ENCODE results near the gene PANX3. TPM values are rescaled to one million over a fixed set of nuclear protein-coding genes. Genes with fewer than 3 reads are reported as not detected.
A peak's percentile ranks its signal among the peaks of the same experiment; 100 is the strongest.

PANX3 gene
- total and polyA plus RNA-seq, 2 of the 4 experiments (the other 2 are of a cell fraction) = not detected

GRCh38 chr11:124635932-124636331 lies 24.7 kb downstream of the PANX3 start:
- H3K9me3 ChIP-seq (ENCODE audit: control insufficient read depth, insufficient read depth, low read length) = no peaks in the 10 kb centered on the region
- H3K4me1 ChIP-seq (ENCODE audit: control insufficient read depth, insufficient read depth, low read length) = no peaks in the 10 kb centered on the region
- ChIA-PET POLR2A (ENCODE audit: unreplicated experiment) (no interaction called here), CTCF (no interaction called here)
- no peaks in the 10 kb centered on the region for H3K9me1 ChIP-seq (ENCODE audit: insufficient read depth, low read length)
- TF ChIP-seq USF2 (IDR thresholded peaks at IDR 0.05; ENCODE audit: low read depth, low read length) (no peak), FOS (IDR thresholded peaks at IDR 0.05; ENCODE audit: low read depth, low read length) (no peak), RFX5 (IDR thresholded peaks at IDR 0.05; ENCODE audit: low read depth, low read length) (no peak), NFE2L2 (IDR thresholded peaks at IDR 0.05; ENCODE audit: low read depth, low read length) (no peak), RCOR1 (IDR thresholded peaks at IDR 0.05; ENCODE audit: insufficient replicate concordance, low read length) (no peak), CTCF (conservative IDR thresholded peaks at IDR 0.05; ENCODE audit: low read depth, low read length) (no peak), BHLHE40 (IDR thresholded peaks at IDR 0.05; ENCODE audit: low read depth, low read length) (no peak), POLR2A (IDR thresholded peaks at IDR 0.05; ENCODE audit: low read depth, low read length) (no peak), SMC3 (IDR thresholded peaks at IDR 0.05; ENCODE audit: low read depth, low read length) (no peak), ELK1 (IDR thresholded peaks at IDR 0.05; ENCODE audit: borderline replicate concordance, low read depth, low read length) (no peak), CHD1 (IDR thresholded peaks at IDR 0.05; ENCODE audit: low read depth, low read length) (no peak), MXI1 (IDR thresholded peaks at IDR 0.05; ENCODE audit: borderline replicate concordance, low read depth, low read length) (no peak)
- no peak overlapping the region for H4K8ac ChIP-seq (ENCODE audit: low read depth in 2 of 2, low read length in 2 of 2)
- no peaks in the 10 kb centered on the region for H4K20me1 ChIP-seq (ENCODE audit: insufficient read depth, low read length)
- no peak overlapping the region for H3K14ac ChIP-seq (replicated peaks; ENCODE audit: low read depth, low read length)
- H2AFZ ChIP-seq (replicated peaks; ENCODE audit: low read length, poor library complexity) = no peak overlapping the region
- TSS peak; percentile 98 for BruUV-seq (replicated peaks)
- H2BK5ac ChIP-seq (ENCODE audit: low read depth, low read length, poor library complexity, severe bottlenecking) = no peak overlapping the region
- intact Hi-C loops (cut with micrococcal nuclease) = no loop called here
- H3K4ac ChIP-seq (ENCODE audit: low read depth, low read length) = no peak overlapping the region
- H3K27ac ChIP-seq (ENCODE audit: insufficient read depth, low read length) = no peak overlapping the region
- H2BK15ac ChIP-seq (ENCODE audit: low read depth, low read length) = no peak overlapping the region
- H3K23ac ChIP-seq (ENCODE audit: low read depth, low read length) = no peak overlapping the region
- no peak overlapping the region for H2AK9ac ChIP-seq (replicated peaks; ENCODE audit: low read depth, low read length, poor library complexity)
- H3K18ac ChIP-seq (ENCODE audit: low read depth, low read length) = no peak overlapping the region
- no peak for DNase-seq
- no peak overlapping the region for H3K4me3 ChIP-seq (ENCODE audit: insufficient read depth, low read depth, low read length)
- ATAC-seq (ENCODE audit: low read depth) = no peak
- no peak overlapping the region for H3K56ac ChIP-seq (ENCODE audit: extremely low read depth, insufficient read depth, low read length)
- H3K4me2 ChIP-seq (ENCODE audit: low read depth, low read length) = no peak overlapping the region
- no peak overlapping the region for H3K9ac ChIP-seq (ENCODE audit: low read depth, low read length)
- no CpG with 5 or more reads among the region's 3 CpGs for WGBS, 2 experiments (ENCODE audit: extremely low coverage in 2 of 2, insufficient read length in 1 of 2)
- H2AK5ac ChIP-seq (ENCODE audit: low read depth, low read length) = no peak overlapping the region
- H3K36me3 ChIP-seq (ENCODE audit: control insufficient read depth, insufficient read depth, low read length) = peaks cover 31% of the 10 kb centered on the region
- H2BK120ac ChIP-seq (ENCODE audit: low read depth, low read length) = no peak overlapping the region
- no peak overlapping the region for H4K5ac ChIP-seq (ENCODE audit: low read depth, low read length)
- in situ Hi-C loops (cut with MboI; ENCODE audit: low sequenced_read_pairs) = loop anchor here (25.0 kb wide), 1 partner anchor 951 kb away; the partner anchor contains the start of gene STT3A
- H4K91ac ChIP-seq (ENCODE audit: insufficient read depth, low read depth, low read length) = no peak overlapping the region
- H2BK20ac ChIP-seq (ENCODE audit: low read depth, low read length) = no peak overlapping the region
- dilution Hi-C loops (cut with HindIII; ENCODE audit: low sequenced_read_pairs, unreplicated experiment) = no loop called here
- H3K27me3 ChIP-seq (ENCODE audit: control insufficient read depth, insufficient read depth, low read length) = no peaks in the 10 kb centered on the region
- peaks cover 0 to 3% of the 10 kb centered on the region in 2 experiments; a peak in 1 of 4 replicates for H3K79me1 ChIP-seq (ENCODE audit: low read depth in 1 of 2, low read length in 2 of 2)
